ENCODE measurements around the gene BCAS3. TPM values are rescaled to one million over a fixed set of nuclear protein-coding genes. Genes with fewer than 3 reads are reported as not detected.

BCAS3 gene
- total RNA-seq, 1 experiment from 2014 or later, result 14.4 TPM

GRCh38 chr17:60862482-60862881 is 184.8 kb downstream of the BCAS3 start:
- TF ChIP-seq CTCF (conservative IDR thresholded peaks at IDR 0.05; ENCODE audit: low read depth, low read length), result no peak
- TF ChIP-seq EZH2 (IDR thresholded peaks at IDR 0.05; ENCODE audit: borderline replicate concordance, low read depth, low read length, poor library complexity, severe bottlenecking), result no peak
- Histone ChIP-seq H3K27me3 (replicated peaks; ENCODE audit: insufficient read depth, low read depth, low read length, poor library complexity) (no peaks in the 10 kb centered on the region), H3K27ac (ENCODE audit: low read depth, low read length, poor library complexity, severe bottlenecking) (no peak overlapping the region), H3K36me3 (ENCODE audit: insufficient read depth, low read length, poor library complexity, severe bottlenecking) (no peaks in the 10 kb centered on the region), H3K4me1 (ENCODE audit: insufficient read depth, low read length, poor library complexity, severe bottlenecking) (no peaks in the 10 kb centered on the region), H3K4me3 (ENCODE audit: low read depth, low read length, poor library complexity, severe bottlenecking) (no peak overlapping the region), H3K9me3 (ENCODE audit: low read depth, low read length, poor library complexity, severe bottlenecking) (no peaks in the 10 kb centered on the region)
- ChIA-PET POLR2A (ENCODE audit: low non-redundant PET) (no interaction called here), CTCF (no interaction called here)
- intact Hi-C loops (cut with micrococcal nuclease; ENCODE audit: unreplicated experiment), result no loop called here
- no TSS peak for BruUV-seq (replicated peaks)
- no peak for DNase-seq (ENCODE audit: low spot score)

DNA sequence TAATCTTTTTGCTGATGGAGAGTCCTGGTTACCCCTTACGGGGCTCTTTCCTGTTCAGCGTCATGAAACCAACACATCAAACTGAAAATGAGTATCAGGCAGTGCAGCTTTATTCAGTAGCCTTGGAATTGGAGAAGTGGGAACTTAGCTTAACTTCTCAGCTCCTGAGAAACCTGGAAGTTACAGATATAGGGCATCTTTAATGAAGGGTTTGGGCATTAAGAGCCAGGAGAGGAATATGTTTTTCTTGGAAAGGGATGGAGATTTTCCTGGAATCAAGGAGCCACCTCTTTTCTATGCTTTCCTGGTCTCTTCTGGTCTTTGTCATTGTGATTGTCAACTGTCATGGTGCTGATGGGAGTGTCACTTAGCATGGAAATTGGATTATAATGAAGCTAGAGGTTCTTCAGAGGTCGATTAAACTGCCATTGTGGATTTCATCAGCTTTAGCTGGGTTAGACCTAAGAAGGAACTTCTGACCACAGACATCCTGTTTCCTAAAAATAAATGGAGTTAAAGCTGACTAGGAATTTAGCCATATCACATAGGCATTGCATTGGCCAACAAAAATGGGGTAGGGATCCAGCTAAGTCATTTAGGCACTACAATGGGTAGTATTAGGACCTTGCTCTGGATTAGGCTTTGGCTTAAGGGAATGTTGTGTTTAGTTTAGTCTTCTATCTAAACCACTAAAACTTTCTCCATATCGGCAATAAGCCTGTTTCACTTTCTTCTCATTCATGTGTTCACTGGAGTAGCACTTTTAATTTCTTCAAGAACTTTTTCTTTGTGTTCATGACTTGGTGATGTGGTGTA is 186.4 kb downstream of the BCAS3 start:
- TF ChIP-seq EZH2 (IDR thresholded peaks at IDR 0.05; ENCODE audit: borderline replicate concordance, low read depth, low read length, poor library complexity, severe bottlenecking), result no peak
- no peak for TF ChIP-seq CTCF (conservative IDR thresholded peaks at IDR 0.05; ENCODE audit: low read depth, low read length)
- ChIA-PET POLR2A (ENCODE audit: low non-redundant PET) (no interaction called here), CTCF (no interaction called here)
- DNase-seq (ENCODE audit: low spot score), result no peak
- no peak overlapping the region for H3K4me3 ChIP-seq (ENCODE audit: low read depth, low read length, poor library complexity, severe bottlenecking)
- BruUV-seq (replicated peaks), result no TSS peak
- no peaks in the 10 kb centered on the region for H3K27me3 ChIP-seq (replicated peaks; ENCODE audit: insufficient read depth, low read depth, low read length, poor library complexity)
- H3K9me3 ChIP-seq (ENCODE audit: low read depth, low read length, poor library complexity, severe bottlenecking), result no peaks in the 10 kb centered on the region
- intact Hi-C loops (cut with micrococcal nuclease; ENCODE audit: unreplicated experiment), result no loop called here
- no peaks in the 10 kb centered on the region for H3K36me3 ChIP-seq (ENCODE audit: insufficient read depth, low read length, poor library complexity, severe bottlenecking)
- H3K27ac ChIP-seq (ENCODE audit: low read depth, low read length, poor library complexity, severe bottlenecking), result no peak overlapping the region
- H3K4me1 ChIP-seq (ENCODE audit: insufficient read depth, low read length, poor library complexity, severe bottlenecking), result no peaks in the 10 kb centered on the region

GRCh38 chr17:60864708-60865005 is 187.0 kb downstream of the BCAS3 start:
- no TSS peak for BruUV-seq (replicated peaks)
- intact Hi-C loops (cut with micrococcal nuclease; ENCODE audit: unreplicated experiment), result no loop called here
- H3K27me3 ChIP-seq (replicated peaks; ENCODE audit: insufficient read depth, low read depth, low read length, poor library complexity), result no peaks in the 10 kb centered on the region
- H3K9me3 ChIP-seq (ENCODE audit: low read depth, low read length, poor library complexity, severe bottlenecking), result no peaks in the 10 kb centered on the region
- ChIA-PET CTCF (no interaction called here), POLR2A (ENCODE audit: low non-redundant PET) (no interaction called here)
- DNase-seq (ENCODE audit: low spot score), result no peak
- H3K27ac ChIP-seq (ENCODE audit: low read depth, low read length, poor library complexity, severe bottlenecking), result no peak overlapping the region
- no peak overlapping the region for H3K4me3 ChIP-seq (ENCODE audit: low read depth, low read length, poor library complexity, severe bottlenecking)
- H3K36me3 ChIP-seq (ENCODE audit: insufficient read depth, low read length, poor library complexity, severe bottlenecking), result no peaks in the 10 kb centered on the region
- no peak for TF ChIP-seq CTCF (conservative IDR thresholded peaks at IDR 0.05; ENCODE audit: low read depth, low read length)
- TF ChIP-seq EZH2 (IDR thresholded peaks at IDR 0.05; ENCODE audit: borderline replicate concordance, low read depth, low read length, poor library complexity, severe bottlenecking), result no peak
- H3K4me1 ChIP-seq (ENCODE audit: insufficient read depth, low read length, poor library complexity, severe bottlenecking), result no peaks in the 10 kb centered on the region

Data from A673 (cell line).